ENCODE data around the gene ISCA1. TPM values are rescaled to one million over a fixed set of nuclear protein-coding genes. Genes with fewer than 3 reads are reported as not detected.
A peak's percentile ranks its signal among the peaks of the same experiment; 100 is the strongest.

The ISCA1 gene
- total RNA-seq, 1 donor from 2014 or later, result 22.5 TPM

DNA sequence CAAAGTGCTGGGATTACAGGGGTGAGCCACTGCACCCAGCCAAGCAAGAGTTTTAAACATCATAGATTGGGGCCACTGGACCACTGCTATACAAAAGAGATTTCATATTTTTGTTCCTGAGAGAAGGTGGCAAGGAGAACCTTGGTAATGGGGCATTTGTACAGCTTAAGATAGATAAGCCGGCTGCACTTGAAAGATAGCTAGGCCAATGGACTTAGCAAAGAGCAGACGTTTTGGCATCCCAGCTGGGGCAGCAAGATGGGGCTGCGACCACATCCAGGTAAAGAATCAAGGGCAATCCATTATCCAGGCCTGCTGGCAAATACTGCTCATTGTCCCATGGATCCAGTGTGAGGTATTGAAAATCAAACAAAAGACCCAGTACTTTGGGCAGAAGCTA lies 3.9 kb upstream of the ISCA1 start:
- DNase-seq (ENCODE audit: low read depth, low spot score), result no peak

DNA sequence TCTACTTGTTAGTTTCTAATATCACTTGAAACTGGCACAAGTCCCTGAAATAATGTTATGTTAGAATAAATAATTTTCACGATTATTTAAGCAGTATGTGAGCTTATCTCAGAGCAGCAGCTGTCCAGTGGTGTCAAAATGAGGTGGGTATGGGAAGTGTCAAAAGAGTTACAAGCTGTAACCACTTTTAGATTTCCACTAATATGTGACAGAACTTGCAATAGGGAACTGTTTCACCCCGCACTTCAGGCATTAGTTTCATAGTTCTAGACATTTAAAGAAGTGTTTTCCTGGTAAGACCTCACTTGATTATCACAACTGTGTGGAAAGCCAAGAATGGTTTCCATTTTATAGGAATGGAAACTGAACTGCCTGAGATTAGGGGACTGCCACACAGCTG lies 2.9 kb upstream of the ISCA1 start:
- DNase-seq (ENCODE audit: low read depth, low spot score), result no peak

- no peak for DNase-seq (ENCODE audit: low read depth, low spot score)
These were observed 719 bp upstream of the ISCA1 start for GRCh38 chr9:86282979-86283535.

- DNase-seq (ENCODE audit: low read depth, low spot score), result no peak
These were observed 703 bp downstream of the ISCA1 start for GRCh38 chr9:86281593-86282076.

- no peak for DNase-seq (ENCODE audit: low read depth, low spot score)
These were observed 1.8 kb downstream of the ISCA1 start for GRCh38 chr9:86280580-86280979.

DNA sequence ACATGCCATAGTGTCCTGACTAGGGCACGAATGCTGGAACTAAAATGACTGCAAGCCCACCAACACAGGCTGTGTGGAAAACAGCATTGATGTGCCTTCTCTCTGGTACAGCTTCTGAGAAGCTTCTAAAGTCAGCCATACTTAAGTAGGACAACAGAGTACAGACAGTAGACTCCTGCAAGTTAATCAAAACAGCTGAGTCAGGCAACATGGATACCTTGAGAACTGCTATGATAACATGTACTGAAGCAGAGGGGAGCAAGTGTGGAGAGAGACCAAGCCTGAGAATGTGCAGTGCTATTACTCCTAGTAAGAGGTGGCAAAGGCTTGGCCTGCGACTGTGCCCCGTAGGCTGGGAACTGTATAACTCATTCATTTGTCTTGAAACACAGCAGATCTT lies 2.5 kb downstream of the ISCA1 start:
- no peak for DNase-seq (ENCODE audit: low read depth, low spot score)

DNA sequence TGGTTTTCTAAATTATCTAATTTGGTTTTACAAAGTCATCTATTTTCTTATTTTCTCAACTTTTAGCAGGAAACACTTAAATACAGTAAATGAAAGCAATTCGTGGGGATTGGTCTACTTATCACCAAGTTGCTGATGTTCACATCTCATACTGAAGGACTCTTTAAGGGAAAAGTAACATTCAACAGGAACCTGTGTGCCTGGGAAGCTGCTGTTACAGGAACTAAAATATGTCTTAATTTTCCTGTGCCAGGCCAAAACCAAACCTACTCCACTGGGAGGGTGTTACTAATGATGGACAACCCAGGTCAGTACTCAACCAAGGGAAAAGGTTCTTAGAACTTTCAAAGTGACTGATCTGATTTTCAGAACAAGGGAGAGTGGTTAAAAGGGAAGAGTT lies 5.3 kb downstream of the ISCA1 start:
- DNase-seq (ENCODE audit: low read depth, low spot score), result no peak

DNA sequence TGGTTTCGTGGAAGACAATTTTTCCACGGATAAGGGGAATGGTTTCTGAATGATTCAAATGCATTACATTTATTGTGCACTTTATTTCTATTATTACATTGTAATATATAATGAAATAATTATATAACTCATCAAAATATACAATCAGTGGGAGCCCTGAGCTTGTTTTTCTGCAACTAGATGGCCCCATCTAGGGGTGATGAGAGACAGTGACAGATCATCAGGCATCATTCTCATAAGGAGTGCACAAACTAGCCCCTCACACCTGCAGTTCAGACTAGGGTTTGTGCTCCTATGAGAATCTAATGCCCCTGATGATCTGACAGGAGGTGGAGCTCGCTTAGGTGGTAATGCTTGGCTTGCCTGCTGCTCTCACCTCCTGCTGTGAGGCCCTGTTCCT lies 6.4 kb downstream of the ISCA1 start:
- no peak for DNase-seq (ENCODE audit: low read depth, low spot score)

DNA sequence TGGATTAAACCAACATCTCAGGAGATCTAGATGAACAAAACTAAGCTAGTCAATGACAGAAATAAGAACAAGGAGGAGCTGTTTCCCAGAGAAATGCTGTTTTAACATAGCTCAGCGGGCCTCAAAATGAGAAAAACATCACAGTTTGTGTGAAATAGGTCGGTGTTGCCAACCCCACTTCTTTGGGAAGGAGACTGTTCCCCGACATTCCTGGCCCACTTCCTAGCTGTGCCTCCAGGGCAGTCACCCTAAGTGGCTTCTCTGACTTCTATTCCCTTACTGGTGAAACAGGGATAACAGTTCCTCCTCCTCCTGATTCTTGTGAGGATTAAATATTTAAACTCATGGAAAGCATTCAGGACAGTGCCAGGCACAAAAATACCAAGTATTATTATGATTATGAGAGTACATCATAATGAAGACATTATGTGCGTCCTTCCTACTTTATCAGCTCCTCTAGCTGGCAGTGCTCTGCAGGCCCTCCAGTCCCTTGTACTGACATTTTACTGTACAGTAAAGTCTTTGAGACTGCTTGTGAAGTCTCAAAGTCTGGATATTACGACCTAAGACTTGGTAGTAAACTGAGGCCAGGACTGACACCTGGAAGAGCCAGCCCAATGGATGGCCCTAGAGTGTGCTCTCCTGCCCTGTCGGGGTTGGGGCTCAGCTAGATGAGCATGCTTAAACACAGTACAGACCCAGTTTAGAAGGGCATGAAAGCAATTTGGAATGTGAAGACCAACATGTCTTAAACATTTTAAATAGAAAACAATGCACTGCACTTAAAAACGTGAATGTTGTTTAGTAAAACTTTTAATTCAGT lies 7.3 kb downstream of the ISCA1 start:
- DNase-seq (ENCODE audit: low read depth, low spot score), result no peak

DNA sequence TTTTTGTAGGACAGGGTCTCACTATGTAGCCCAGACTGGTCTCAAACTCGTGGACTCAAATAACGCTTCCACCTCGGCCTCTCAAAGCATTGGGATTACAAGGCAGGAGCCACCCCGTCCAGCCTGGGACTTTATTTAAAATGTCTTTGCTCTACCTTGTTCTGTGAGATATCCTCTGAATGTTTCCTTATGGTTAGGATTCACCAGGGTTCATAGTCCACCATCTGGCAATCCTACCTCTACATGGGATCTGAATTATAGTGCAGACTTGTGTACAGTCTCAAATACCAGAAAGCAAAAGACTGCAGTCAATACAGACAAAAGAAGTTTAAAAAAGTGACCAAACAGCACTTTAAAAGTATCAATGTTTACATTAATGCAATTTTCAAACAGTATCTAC lies 10.1 kb downstream of the ISCA1 start:
- DNase-seq (ENCODE audit: low read depth, low spot score), result no peak

DNA sequence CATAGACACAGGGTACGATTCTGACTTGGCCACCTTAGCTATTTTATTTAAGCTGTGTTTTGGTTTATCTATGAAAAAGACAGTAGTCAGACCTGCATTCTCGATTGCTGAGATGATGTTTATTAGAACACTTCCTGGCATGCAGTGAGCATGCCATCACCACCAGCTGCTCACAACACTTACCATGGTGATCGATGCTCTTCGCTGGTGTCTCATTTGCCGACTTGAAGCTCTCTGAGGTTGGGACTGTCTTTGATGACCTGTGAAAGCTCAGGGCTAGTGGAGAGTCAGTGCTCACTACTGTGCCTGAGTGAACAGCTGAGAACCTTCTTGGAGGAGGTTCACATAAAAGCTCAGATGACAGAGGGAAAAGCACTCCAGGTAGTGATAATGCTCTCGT lies 18.5 kb downstream of the ISCA1 start:
- DNase-seq (ENCODE audit: low read depth, low spot score), result no peak

DNA sequence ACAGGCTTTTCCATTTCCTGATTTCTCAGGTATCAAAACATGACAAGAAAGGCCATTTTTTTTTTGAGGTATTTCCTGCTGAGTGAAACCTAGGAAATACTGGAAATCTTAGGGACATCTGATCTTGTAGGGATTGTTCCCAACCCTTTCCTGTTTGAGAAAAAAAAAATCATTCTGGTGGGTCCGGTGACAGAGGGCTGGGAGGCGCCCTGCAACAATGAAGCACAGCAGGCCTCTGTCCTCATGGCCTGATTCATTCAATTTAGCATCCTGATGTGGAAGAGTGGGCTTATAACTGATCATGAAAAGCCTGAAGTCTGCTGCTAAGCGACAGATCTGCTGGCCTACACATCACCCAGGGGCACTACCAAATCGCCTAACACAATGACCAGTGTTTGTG lies 19.8 kb downstream of the ISCA1 start:
- DNase-seq (ENCODE audit: low read depth, low spot score), result no peak

GRCh38 chr9:86259557-86259956 lies 22.8 kb downstream of the ISCA1 start, which contains the start of gene C9orf153:
C9orf153 (minus strand) TSS chr9:86259657; CDS start chr9:86229603, 30,054 bp downstream.
- no peak for DNase-seq (ENCODE audit: low read depth, low spot score)

- no peak for DNase-seq (ENCODE audit: low read depth, low spot score)
These were observed 24.9 kb downstream of the ISCA1 start for GRCh38 chr9:86257391-86257790.

DNA sequence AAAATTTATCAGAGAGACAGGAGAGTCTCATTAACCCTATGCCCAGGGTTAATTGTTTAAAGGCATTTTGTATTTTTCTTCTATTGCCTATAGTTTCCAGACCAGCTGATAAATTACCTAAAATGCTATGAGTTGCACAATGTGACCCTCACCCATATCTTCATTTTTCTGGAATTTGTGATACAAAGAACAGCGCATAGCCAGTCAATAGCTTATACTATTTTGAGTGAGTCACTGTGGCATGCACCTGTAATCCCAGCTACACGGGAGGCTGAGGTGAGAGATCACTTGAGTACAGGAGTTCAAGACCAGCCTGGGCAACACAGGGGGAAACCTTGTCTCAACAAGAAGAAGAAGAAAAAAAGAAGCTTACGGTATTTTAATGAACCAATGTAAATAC lies 25.7 kb downstream of the ISCA1 start:
- no peak for DNase-seq (ENCODE audit: low read depth, low spot score)

DNA sequence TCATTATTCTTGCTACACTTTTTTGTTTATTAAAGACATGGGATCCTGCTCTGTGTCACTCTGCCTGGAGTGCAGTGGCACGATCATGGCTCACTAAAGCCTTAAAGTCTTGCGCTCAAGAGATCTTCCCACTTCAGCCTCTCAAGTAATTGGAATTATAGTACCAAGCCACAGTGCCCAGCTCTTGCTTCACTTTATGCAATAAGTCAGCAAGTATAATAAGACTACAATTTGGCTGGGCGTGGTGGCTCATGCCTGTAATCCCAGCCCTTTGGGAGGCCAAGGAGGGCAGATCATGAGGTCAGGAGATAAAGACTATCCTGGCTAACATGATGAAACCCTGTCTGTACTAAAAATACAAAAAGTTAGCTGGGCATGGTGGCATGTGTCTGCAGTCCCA lies 28.8 kb downstream of the ISCA1 start:
- no peak for DNase-seq (ENCODE audit: low read depth, low spot score)

DNA sequence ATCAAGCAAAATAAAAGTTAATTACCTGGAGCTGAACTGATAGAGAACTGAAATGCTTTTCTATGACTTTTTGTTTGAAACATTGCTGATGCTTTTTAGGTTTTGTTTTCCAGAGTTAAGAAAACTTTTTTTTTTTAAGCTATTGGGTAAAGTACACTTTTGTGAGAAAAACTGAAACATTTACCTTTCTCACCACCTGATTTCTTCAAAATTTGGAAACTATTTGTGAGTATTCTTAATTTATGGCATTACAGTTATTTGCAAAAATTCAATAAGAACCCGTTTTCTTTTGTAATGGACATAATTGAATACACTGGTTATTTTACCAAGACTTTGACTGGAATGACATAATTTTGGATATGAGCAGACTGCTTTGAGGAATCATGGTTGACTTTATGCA lies 29.5 kb downstream of the ISCA1 start:
- no peak for DNase-seq (ENCODE audit: low read depth, low spot score)

- DNase-seq (ENCODE audit: low read depth, low spot score), result no peak
These were observed 32.2 kb downstream of the ISCA1 start for GRCh38 chr9:86250123-86250522.

GRCh38 chr9:86248746-86249145 lies 33.6 kb downstream of the ISCA1 start:
- no peak for DNase-seq (ENCODE audit: low read depth, low spot score)

DNA sequence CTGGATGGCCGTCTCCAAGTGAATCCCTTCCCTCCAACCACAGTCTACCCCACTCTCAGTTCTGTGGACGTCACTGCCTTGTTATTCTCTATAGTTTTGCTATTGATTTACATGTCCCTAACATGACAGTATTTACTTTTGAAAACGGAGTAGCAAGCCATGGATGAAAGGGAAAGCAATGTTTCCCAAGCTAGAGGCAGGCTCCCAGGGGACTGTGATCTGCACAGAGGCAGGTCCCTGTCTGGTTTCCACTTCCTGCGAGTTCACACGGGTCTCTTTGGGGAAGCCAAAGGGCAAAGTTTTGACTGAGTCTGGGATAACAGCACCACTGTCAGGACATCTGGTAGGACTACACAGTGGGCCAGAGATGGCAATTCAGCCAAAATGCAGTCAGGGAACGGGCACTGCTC lies 35.6 kb downstream of the ISCA1 start:
- no peak for DNase-seq (ENCODE audit: low read depth, low spot score)

- peak; percentile 11 for DNase-seq (ENCODE audit: low read depth, low spot score)
These were observed 40.3 kb downstream of the ISCA1 start for GRCh38 chr9:86242071-86242470.

GRCh38 chr9:86241216-86241615 lies 41.1 kb downstream of the ISCA1 start:
- no peak for DNase-seq (ENCODE audit: low read depth, low spot score)

All from pulmonary artery endothelial cell (primary cell).